CD4-positive, alpha-beta memory T cell (primary cell): ENCODE data around the gene NMT1. TPM values are rescaled to one million over a fixed set of nuclear protein-coding genes. Genes with fewer than 3 reads are reported as not detected.

Experiments used
- CTCF ChIA-PET: fragments of 350-600 bp; sonication (Branson Sonifier 250); formaldehyde crosslinking; loops from one replicate; lab custom pipeline; 2021; ENCODE audit warnings: inconsistent platforms; ENCODE audit not compliant: partially characterized antibody; lab: Charles Lee
- POLR2A ChIA-PET: fragments of 350-600 bp; sonication (Branson Sonifier 250); formaldehyde crosslinking; loops from one replicate; lab custom pipeline; 2021; ENCODE audit not compliant: partially characterized antibody; lab: Charles Lee
- DNase-seq, 5 donors: peaks; one replicate each; pipeline versions ENCODE4 v3.0.0 to v3.0.0-alpha.2; 2020 to 2022; ENCODE audit warnings: mixed read lengths in 1 of 5
- H3K27ac ChIP-seq: one replicate; pipeline ENCODE4 v1.7.0; 2013; ENCODE audit warnings: low read depth, low read length
- H3K27me3 ChIP-seq: 2 replicates; pipeline ENCODE4 v1.7.0; 2013; ENCODE audit warnings: mild to moderate bottlenecking, low read length, moderate library complexity; ENCODE audit not compliant: insufficient read depth
- H3K36me3 ChIP-seq: 2 replicates; pipeline ENCODE4 v1.7.0; 2013; ENCODE audit warnings: mild to moderate bottlenecking, low read length, moderate library complexity; ENCODE audit not compliant: insufficient read depth
- H3K4me1 ChIP-seq: 2 replicates; pipeline ENCODE4 v1.7.0; 2013; ENCODE audit warnings: mild to moderate bottlenecking, low read length, moderate library complexity; ENCODE audit not compliant: insufficient read depth
- H3K4me3 ChIP-seq, 2 donors: one replicate each; pipeline ENCODE4 v1.7.0; 2013; ENCODE audit warnings: low read length in 2 of 2, mild to moderate bottlenecking in 1 of 2
- H3K9me3 ChIP-seq, 2 donors: one replicate each; pipeline ENCODE4 v1.7.0; 2013; ENCODE audit warnings: low read length in 2 of 2, control low read depth in 1 of 2; ENCODE audit not compliant: control insufficient read depth in 1 of 2
- H3K27ac Mint-ChIP-seq, 7 donors: one replicate each; pipeline ENCODE4 v1.8.0; 2020 to 2021; ENCODE audit warnings: mixed read lengths in 7 of 7, mild to moderate bottlenecking in 6 of 7, inconsistent platforms in 3 of 7, moderate library complexity in 3 of 7
- H3K27me3 Mint-ChIP-seq, 2 donors: one replicate each; pipeline ENCODE4 v1.8.0; 2020 to 2021; ENCODE audit warnings: mixed read lengths in 2 of 2
- H3K36me3 Mint-ChIP-seq, 2 donors: one replicate each; pipeline ENCODE4 v1.8.0; 2020 to 2021; ENCODE audit warnings: mixed read lengths in 2 of 2, inconsistent platforms in 1 of 2, mild to moderate bottlenecking in 1 of 2
- H3K4me1 Mint-ChIP-seq, 4 donors: one replicate each; pipeline ENCODE4 v1.8.0; 2020 to 2021; ENCODE audit warnings: mixed read lengths in 4 of 4, mild to moderate bottlenecking in 1 of 4
- H3K4me3 Mint-ChIP-seq, 8 donors: one replicate each; pipeline ENCODE4 v1.8.0; 2020 to 2021; ENCODE audit warnings: mixed read lengths in 8 of 8, mild to moderate bottlenecking in 7 of 8, moderate library complexity in 6 of 8, inconsistent platforms in 3 of 8
- H3K9me3 Mint-ChIP-seq, 8 donors: one replicate each; pipeline ENCODE4 v1.8.0; 2020 to 2021; ENCODE audit warnings: mixed read lengths in 8 of 8, mild to moderate bottlenecking in 5 of 8, inconsistent platforms in 3 of 8, moderate library complexity in 1 of 8
- intact Hi-C: fragments of 100-400 bp; cut with micrococcal nuclease; formaldehyde crosslinking; loops from one replicate; pipeline ENCODE4 v1.15.1; 2023
- polyA plus RNA-seq, 2 donors: library from polyadenylated mRNA; unstranded; fragments of 300-500 nt; fragmentation: Illumina TruSeq; gene quantifications; one replicate each; pipeline ENCODE4 v1.2.3, GENCODE V29; 2021
- total RNA-seq, 2 experiments: library from RNA; stranded (reverse); gene quantifications; one replicate each; pipeline ENCODE4 v1.2.3, GENCODE V29; 2021

Gene NMT1
- total and polyA plus RNA-seq, 4 experiments from 2014 or later = 56.2 to 126 (median 100) TPM

GRCh38 chr17:45096141-45096540, 35.0 kb downstream of the NMT1 start:
- no peaks in the 10 kb centered on the region for H3K9me3 ChIP-seq
- no peak overlapping the region for H3K4me3 Mint-ChIP-seq
- ChIA-PET POLR2A (interaction anchor here (1.2 kb wide), 1 partner anchor 53 kb away, joined by 4 read pairs; the partner anchor contains the start of gene HEXIM1), CTCF (interaction anchor here (0.9 to 4.3 kb wide), 6 partner anchors 14 to 318 kb away, joined by 3 to 40 read pairs (median 4); partner anchors contain the start of gene ACBD4)
- H3K4me1 Mint-ChIP-seq = peaks cover 0 to 2% (median 0%) of the 10 kb centered on the region in 4 donors
- H3K9me3 Mint-ChIP-seq = no peaks in the 10 kb centered on the region
- peaks cover 58 to 75% of the 10 kb centered on the region in 2 donors for H3K36me3 Mint-ChIP-seq
- intact Hi-C loops = loop anchor here (5.0 kb wide), 1 partner anchor 44 kb away; the partner anchor contains the start of gene DCAKD
- peaks cover 68% of the 10 kb centered on the region for H3K36me3 ChIP-seq
- H3K27ac ChIP-seq = no peak overlapping the region
- H3K4me3 ChIP-seq = no peak overlapping the region
- DNase-seq = no peak
- no peaks in the 10 kb centered on the region for H3K27me3 Mint-ChIP-seq
- H3K27me3 ChIP-seq = no peaks in the 10 kb centered on the region
- peak overlapping the region in 3 of 7 donors; percentile 53 to 61 (median 61) for H3K27ac Mint-ChIP-seq
- no peaks in the 10 kb centered on the region for H3K4me1 ChIP-seq

GRCh38 chr17:45096926-45097325, 35.8 kb downstream of the NMT1 start:
- H3K4me1 Mint-ChIP-seq = peaks cover 0 to 2% (median 0%) of the 10 kb centered on the region in 4 donors
- intact Hi-C loops = loop anchor here (5.0 kb wide), 1 partner anchor 45 kb away; the partner anchor contains the start of gene DCAKD

GRCh38 chr17:45098081-45098868, 37.2 kb downstream of the NMT1 start:
- CTCF ChIA-PET = interaction anchor here (0.7 to 4.3 kb wide), 20 partner anchors 9 to 323 kb away, joined by 3 to 40 read pairs (median 6); partner anchors contain the start of genes ACBD4, DCAKD and NMT1
- H3K4me3 ChIP-seq = no peak overlapping the region
- H3K27ac ChIP-seq = no peak overlapping the region
- no peak for DNase-seq
- H3K36me3 ChIP-seq = peaks cover 71% of the 10 kb centered on the region
- Mint-ChIP-seq H3K4me3 (no peak overlapping the region), H3K27me3 (no peaks in the 10 kb centered on the region), H3K9me3 (no peaks in the 10 kb centered on the region), H3K36me3 (peaks cover 59 to 73% of the 10 kb centered on the region in 2 donors), H3K27ac (peak overlapping the region in 2 of 7 donors; percentile 23 to 59), H3K4me1 (no peaks in the 10 kb centered on the region)
- intact Hi-C loops = loop anchor here (5.0 kb wide), 1 partner anchor 46 kb away; the partner anchor contains the start of gene DCAKD
- H3K4me1 ChIP-seq = no peaks in the 10 kb centered on the region
- POLR2A ChIA-PET = interaction anchor here (1.0 to 1.8 kb wide), 3 partner anchors 16 to 37 kb away, joined by 3 to 8 read pairs (median 3); partner anchors contain the start of gene NMT1
- H3K27me3 ChIP-seq = no peaks in the 10 kb centered on the region
- H3K9me3 ChIP-seq = no peaks in the 10 kb centered on the region

More at GRCh38 chr17:45096926-45097325, 35.8 kb downstream of the NMT1 start:
- Mint-ChIP-seq H3K9me3 (no peaks in the 10 kb centered on the region), H3K27me3 (no peaks in the 10 kb centered on the region), H3K4me3 (no peak overlapping the region), H3K36me3 (peaks cover 57 to 71% of the 10 kb centered on the region in 2 donors), H3K27ac (peak overlapping the region in 1 of 7 donors; percentile 21)
- DNase-seq = no peak
- Histone ChIP-seq H3K36me3 (peaks cover 66% of the 10 kb centered on the region), H3K27ac (no peak overlapping the region), H3K4me3 (no peak overlapping the region), H3K9me3 (no peaks in the 10 kb centered on the region), H3K4me1 (no peaks in the 10 kb centered on the region), H3K27me3 (no peaks in the 10 kb centered on the region)
- POLR2A ChIA-PET = interaction anchor here (1.2 kb wide), 1 partner anchor 52 kb away, joined by 4 read pairs; the partner anchor contains the start of gene HEXIM1
- CTCF ChIA-PET = interaction anchor here (0.9 to 4.3 kb wide), 5 partner anchors 15 to 178 kb away, joined by 3 to 40 read pairs (median 4); partner anchors contain the start of gene ACBD4

GRCh38 chr17:45098869-45099616, 37.9 kb downstream of the NMT1 start:
- no peak overlapping the region for H3K4me3 Mint-ChIP-seq
- no peaks in the 10 kb centered on the region for H3K4me1 ChIP-seq
- peaks cover 74% of the 10 kb centered on the region for H3K36me3 ChIP-seq
- no peaks in the 10 kb centered on the region for H3K27me3 Mint-ChIP-seq
- H3K4me1 Mint-ChIP-seq = no peaks in the 10 kb centered on the region
- POLR2A ChIA-PET = interaction anchor here (1.0 to 1.8 kb wide), 3 partner anchors 15 to 37 kb away, joined by 3 to 8 read pairs (median 3); partner anchors contain the start of gene NMT1
- H3K27me3 ChIP-seq = no peaks in the 10 kb centered on the region
- CTCF ChIA-PET = interaction anchor here (0.6 to 4.3 kb wide), 31 partner anchors 10 to 345 kb away, joined by 3 to 40 read pairs (median 4); partner anchors contain the start of genes ACBD4, DCAKD and NMT1
- H3K27ac ChIP-seq = no peak overlapping the region
- intact Hi-C loops = loop anchor here (1.0 to 5.0 kb wide), 3 partner anchors 47 to 324 kb away; partner anchors contain the start of gene DCAKD
- peak overlapping the region in 3 of 7 donors; percentile 59 to 66 (median 66) for H3K27ac Mint-ChIP-seq
- H3K4me3 ChIP-seq = no peak overlapping the region
- no peaks in the 10 kb centered on the region for H3K9me3 Mint-ChIP-seq
- DNase-seq = peak; percentile 58 to 76 (median 67)
- H3K36me3 Mint-ChIP-seq = peaks cover 56 to 72% of the 10 kb centered on the region in 2 donors
- no peaks in the 10 kb centered on the region for H3K9me3 ChIP-seq

GRCh38 chr17:45101546-45101882, 40.4 kb downstream of the NMT1 start:
- H3K36me3 Mint-ChIP-seq = peaks cover 54 to 79% of the 10 kb centered on the region in 2 donors
- Histone ChIP-seq H3K27ac (no peak overlapping the region), H3K4me3 (no peak overlapping the region), H3K9me3 (no peaks in the 10 kb centered on the region), H3K4me1 (no peaks in the 10 kb centered on the region), H3K27me3 (no peaks in the 10 kb centered on the region), H3K36me3 (peaks cover 82% of the 10 kb centered on the region)
- H3K27ac Mint-ChIP-seq = peak overlapping the region in 2 of 7 donors; percentile 48 to 78
- DNase-seq = no peak
- no peak overlapping the region for H3K4me3 Mint-ChIP-seq
- ChIA-PET CTCF (interaction anchor here (0.7 kb wide), 1 partner anchor 25 kb away, joined by 3 read pairs; no protein-coding TSS in a partner anchor), POLR2A (no interaction called here)
- no peaks in the 10 kb centered on the region for H3K27me3 Mint-ChIP-seq
- no peaks in the 10 kb centered on the region for H3K9me3 Mint-ChIP-seq
- no peaks in the 10 kb centered on the region for H3K4me1 Mint-ChIP-seq
- intact Hi-C loops = no loop called here

- H3K27ac Mint-ChIP-seq = peak overlapping the region in 4 of 7 donors; percentile 38 to 84 (median 63)
- Histone ChIP-seq H3K4me3 (no peak overlapping the region), H3K27me3 (no peaks in the 10 kb centered on the region), H3K4me1 (no peaks in the 10 kb centered on the region), H3K36me3 (peaks cover 81% of the 10 kb centered on the region), H3K9me3 (no peaks in the 10 kb centered on the region), H3K27ac (no peak overlapping the region)
- intact Hi-C loops = no loop called here
- H3K36me3 Mint-ChIP-seq = peaks cover 52 to 79% of the 10 kb centered on the region in 2 donors
- POLR2A ChIA-PET = no interaction called here
- H3K27me3 Mint-ChIP-seq = no peaks in the 10 kb centered on the region
- no peaks in the 10 kb centered on the region for H3K9me3 Mint-ChIP-seq
- CTCF ChIA-PET = no interaction called here
- no peak for DNase-seq
- no peak overlapping the region for H3K4me3 Mint-ChIP-seq
- H3K4me1 Mint-ChIP-seq = no peaks in the 10 kb centered on the region
These were observed 41.0 kb downstream of the NMT1 start for GRCh38 chr17:45101883-45102811.
